ENCODE results near the gene TRIOBP.
"Not testable (repeated sequence)": the region's sequence is repeated elsewhere in the genome, so short reads cannot be mapped to it uniquely, and the experiment has no call there.

TRIOBP gene

GRCh38 chr22:37717235-37717634 lies 20.4 kb downstream of the TRIOBP start:
- H3K36me3 Mint-ChIP-seq = peaks cover 4 to 14% of the 10 kb centered on the region in 2 donors
- H3K9me3 Mint-ChIP-seq; H3K27me3 Mint-ChIP-seq; DNase-seq; H3K4me1 Mint-ChIP-seq; H3K27ac Mint-ChIP-seq; ATAC-seq (replicated peaks); H3K4me3 Mint-ChIP-seq: not testable (repeated sequence)

GRCh38 chr22:37717746-37718305 lies 21.0 kb downstream of the TRIOBP start:
- H3K4me1 Mint-ChIP-seq; H3K27ac Mint-ChIP-seq; DNase-seq; ATAC-seq (replicated peaks); H3K27me3 Mint-ChIP-seq; H3K4me3 Mint-ChIP-seq; H3K9me3 Mint-ChIP-seq: not testable (repeated sequence)
- H3K36me3 Mint-ChIP-seq = peaks cover 4 to 14% of the 10 kb centered on the region in 2 donors

GRCh38 chr22:37725551-37726240 lies 28.8 kb downstream of the TRIOBP start:
- no peak for DNase-seq
- Mint-ChIP-seq H3K27me3 (no peaks in the 10 kb centered on the region), H3K9me3 (no peaks in the 10 kb centered on the region), H3K4me1 (no peaks in the 10 kb centered on the region), H3K4me3 (no peak overlapping the region), H3K36me3 (peaks cover 5 to 7% of the 10 kb centered on the region in 2 donors), H3K27ac (no peak overlapping the region)
- ATAC-seq (replicated peaks) = no peak

- no peak overlapping the region for H3K4me3 Mint-ChIP-seq
- no peak overlapping the region for H3K27ac Mint-ChIP-seq
- DNase-seq = no peak
- no peaks in the 10 kb centered on the region for H3K27me3 Mint-ChIP-seq
- H3K4me1 Mint-ChIP-seq = no peaks in the 10 kb centered on the region
- H3K36me3 Mint-ChIP-seq = peaks cover 5 to 7% of the 10 kb centered on the region in 2 donors
- no peaks in the 10 kb centered on the region for H3K9me3 Mint-ChIP-seq
- ATAC-seq (replicated peaks) = peak in 1 of 2 donors; percentile 47
Observed at GRCh38 chr22:37726241-37726887, 29.5 kb downstream of the TRIOBP start.

GRCh38 chr22:37728620-37729019 lies 31.8 kb downstream of the TRIOBP start:
- Mint-ChIP-seq H3K4me3 (no peak overlapping the region), H3K27me3 (no peaks in the 10 kb centered on the region), H3K36me3 (peaks cover 4 to 5% of the 10 kb centered on the region in 2 donors), H3K27ac (no peak overlapping the region), H3K9me3 (no peaks in the 10 kb centered on the region), H3K4me1 (peaks cover 3 to 9% of the 10 kb centered on the region in 2 donors)
- DNase-seq (no peak), ATAC-seq (replicated peaks) (no peak)

GRCh38 chr22:37731804-37732471 lies 35.1 kb downstream of the TRIOBP start:
- ATAC-seq (replicated peaks) (peak; percentile 79 to 84), DNase-seq (no peak)
- Mint-ChIP-seq H3K4me1 (peaks cover 3 to 9% of the 10 kb centered on the region in 2 donors), H3K27ac (peak overlapping the region; percentile 70), H3K4me3 (no peak overlapping the region), H3K9me3 (no peaks in the 10 kb centered on the region), H3K27me3 (no peaks in the 10 kb centered on the region), H3K36me3 (no peaks in the 10 kb centered on the region)

- no peak for DNase-seq
- peaks cover 3 to 9% of the 10 kb centered on the region in 2 donors for H3K4me1 Mint-ChIP-seq
- peaks cover under 1 to 2% of the 10 kb centered on the region in 2 donors for H3K27me3 Mint-ChIP-seq
- H3K9me3 Mint-ChIP-seq = no peaks in the 10 kb centered on the region
- H3K36me3 Mint-ChIP-seq = no peaks in the 10 kb centered on the region
- H3K27ac Mint-ChIP-seq = peak overlapping the region; percentile 33
- no peak for ATAC-seq (replicated peaks)
- no peak overlapping the region for H3K4me3 Mint-ChIP-seq
Observed at GRCh38 chr22:37732699-37733607, 36.1 kb downstream of the TRIOBP start.

GRCh38 chr22:37733625-37734401 lies 37.0 kb downstream of the TRIOBP start:
- Mint-ChIP-seq H3K4me3 (no peak overlapping the region), H3K4me1 (peaks cover 3 to 9% of the 10 kb centered on the region in 2 donors), H3K36me3 (no peaks in the 10 kb centered on the region), H3K27ac (peak overlapping the region; percentile 33), H3K27me3 (peaks cover 5 to 7% of the 10 kb centered on the region in 2 donors), H3K9me3 (no peaks in the 10 kb centered on the region)
- no peak for ATAC-seq (replicated peaks)
- no peak for DNase-seq

GRCh38 chr22:37734402-37734700 lies 37.5 kb downstream of the TRIOBP start:
- Mint-ChIP-seq H3K27me3 (peaks cover 5 to 10% of the 10 kb centered on the region in 2 donors), H3K36me3 (no peaks in the 10 kb centered on the region), H3K4me1 (peaks cover 3 to 9% of the 10 kb centered on the region in 2 donors), H3K9me3 (no peaks in the 10 kb centered on the region), H3K4me3 (no peak overlapping the region), H3K27ac (no peak overlapping the region)
- no peak for ATAC-seq (replicated peaks)
- no peak for DNase-seq

GRCh38 chr22:37734964-37735451 lies 38.2 kb downstream of the TRIOBP start:
- H3K36me3 Mint-ChIP-seq = no peaks in the 10 kb centered on the region
- no peak overlapping the region for H3K27ac Mint-ChIP-seq
- H3K27me3 Mint-ChIP-seq = peaks cover 5 to 10% of the 10 kb centered on the region in 2 donors
- no peak overlapping the region for H3K4me3 Mint-ChIP-seq
- peaks cover 3 to 9% of the 10 kb centered on the region in 2 donors for H3K4me1 Mint-ChIP-seq
- no peak for DNase-seq
- ATAC-seq (replicated peaks) = no peak
- H3K9me3 Mint-ChIP-seq = no peaks in the 10 kb centered on the region

GRCh38 chr22:37739035-37739434 lies 42.2 kb downstream of the TRIOBP start:
- no peak for ATAC-seq (replicated peaks)
- H3K27ac Mint-ChIP-seq = peak overlapping the region; percentile 60
- no peaks in the 10 kb centered on the region for H3K9me3 Mint-ChIP-seq
- H3K36me3 Mint-ChIP-seq = no peaks in the 10 kb centered on the region
- H3K4me1 Mint-ChIP-seq = peaks cover 0 to 8% of the 10 kb centered on the region in 2 donors
- peaks cover 5 to 10% of the 10 kb centered on the region in 2 donors for H3K27me3 Mint-ChIP-seq
- DNase-seq = no peak
- H3K4me3 Mint-ChIP-seq = no peak overlapping the region

GRCh38 chr22:37739611-37740049 lies 42.8 kb downstream of the TRIOBP start:
- DNase-seq (no peak), ATAC-seq (replicated peaks) (no peak)
- Mint-ChIP-seq H3K4me1 (peaks cover 0 to 8% of the 10 kb centered on the region in 2 donors), H3K36me3 (no peaks in the 10 kb centered on the region), H3K4me3 (no peak overlapping the region), H3K27ac (no peak overlapping the region), H3K27me3 (peaks cover 5 to 10% of the 10 kb centered on the region in 2 donors), H3K9me3 (no peaks in the 10 kb centered on the region)
